Measurements from ENCODE around the gene KCNK16. TPM values are rescaled to one million over a fixed set of nuclear protein-coding genes. Genes with fewer than 3 reads are reported as not detected.

Gene KCNK16
- total RNA-seq, 4 donors from 2014 or later, result not detected

- no peak for DNase-seq
- Histone ChIP-seq H3K4me3 (no peak overlapping the region), H3K4me1 (peaks cover 0 to 7% (median 0%) of the 10 kb centered on the region in 3 donors), H3K27ac (no peak overlapping the region), H3K27me3 (peaks cover 0 to 22% (median 0%) of the 10 kb centered on the region in 4 donors), H3K9me3 (no peaks in the 10 kb centered on the region), H3K36me3 (no peaks in the 10 kb centered on the region)
- TF ChIP-seq POLR2A (IDR thresholded peaks at IDR 0.05) (no peak), CTCF (IDR thresholded peaks at IDR 0.05) (no peak)
- intact Hi-C loops (cut with DNase I), result no loop called here
- WGBS, 2 donors, result 72 to 76% methylated on average over 4 to 5 of the region's 5 CpGs
These were observed 5.0 kb upstream of the KCNK16 start for GRCh38 chr6:39327507-39327906.

GRCh38 chr6:39321761-39322160 lies 741 bp downstream of the KCNK16 start:
- peaks cover 0 to 34% (median 0%) of the 10 kb centered on the region in 4 donors for H3K27me3 ChIP-seq
- H3K36me3 ChIP-seq, result no peaks in the 10 kb centered on the region
- no peaks in the 10 kb centered on the region for H3K9me3 ChIP-seq
- 66 to 76% methylated on average over 5 of the region's 5 CpGs for WGBS, 2 donors
- no peak overlapping the region for H3K27ac ChIP-seq
- TF ChIP-seq CTCF (IDR thresholded peaks at IDR 0.05), result no peak
- TF ChIP-seq POLR2A (IDR thresholded peaks at IDR 0.05), result no peak
- H3K4me3 ChIP-seq, result no peak overlapping the region
- intact Hi-C loops (cut with DNase I), result no loop called here
- H3K4me1 ChIP-seq, result no peaks in the 10 kb centered on the region
- DNase-seq, result no peak

GRCh38 chr6:39320363-39320984 lies 2.0 kb downstream of the KCNK16 start:
- no peaks in the 10 kb centered on the region for H3K9me3 ChIP-seq
- H3K4me1 ChIP-seq, result no peaks in the 10 kb centered on the region
- H3K4me3 ChIP-seq, result no peak overlapping the region
- WGBS, 2 donors, result 67 to 73% methylated on average over 4 to 8 of the region's 10 CpGs
- no peak overlapping the region for H3K27ac ChIP-seq
- no peak for DNase-seq
- peaks cover 0 to 42% (median 0%) of the 10 kb centered on the region in 4 donors for H3K27me3 ChIP-seq
- intact Hi-C loops (cut with DNase I), result no loop called here
- H3K36me3 ChIP-seq, result no peaks in the 10 kb centered on the region
- no peak for TF ChIP-seq POLR2A (IDR thresholded peaks at IDR 0.05)
- TF ChIP-seq CTCF (IDR thresholded peaks at IDR 0.05), result no peak

- no peaks in the 10 kb centered on the region for H3K36me3 ChIP-seq
- H3K9me3 ChIP-seq, result no peaks in the 10 kb centered on the region
- no peaks in the 10 kb centered on the region for H3K4me1 ChIP-seq
- no peak for TF ChIP-seq POLR2A (IDR thresholded peaks at IDR 0.05)
- TF ChIP-seq CTCF (IDR thresholded peaks at IDR 0.05), result no peak
- 57 to 76% methylated on average over 12 to 13 of the region's 13 CpGs for WGBS, 2 donors
- H3K27me3 ChIP-seq, result peaks cover 0 to 49% (median under 1%) of the 10 kb centered on the region in 4 donors
- no peak overlapping the region for H3K4me3 ChIP-seq
- no peak overlapping the region for H3K27ac ChIP-seq
- no peak for DNase-seq
- intact Hi-C loops (cut with DNase I), result loop anchor here (10.0 kb wide), 1 partner anchor 345 kb away; no protein-coding TSS in a partner anchor
These were observed 2.7 kb downstream of the KCNK16 start for GRCh38 chr6:39319621-39320362.

GRCh38 chr6:39317256-39317655 lies 5.2 kb downstream of the KCNK16 start:
- intact Hi-C loops (cut with DNase I), result loop anchor here (10.0 kb wide), 1 partner anchor 342 kb away; no protein-coding TSS in a partner anchor
- Histone ChIP-seq H3K4me1 (peaks cover 12 to 21% (median 16%) of the 10 kb centered on the region in 3 donors), H3K36me3 (no peaks in the 10 kb centered on the region), H3K27ac (no peak overlapping the region), H3K4me3 (no peak overlapping the region), H3K9me3 (no peaks in the 10 kb centered on the region), H3K27me3 (peaks cover 7 to 68% (median 18%) of the 10 kb centered on the region in 4 donors)
- TF ChIP-seq POLR2A (IDR thresholded peaks at IDR 0.05) (no peak), CTCF (IDR thresholded peaks at IDR 0.05) (no peak)
- DNase-seq, result no peak
- WGBS, 2 donors, result 67 to 84% methylated on average over 2 of the region's 3 CpGs
